AG10803 (cell line): ENCODE data around the gene TPM1.

Experiments used
- DNase-seq: peaks from one replicate; pipeline ENCODE4 v3.0.0; 2010; ENCODE audit warnings: low read depth
- H3K4me3 ChIP-seq: 2 replicates; pipeline ENCODE4 v1.5.1; 2011; ENCODE audit warnings: mild to moderate bottlenecking, low read length, control low read depth
- TF ChIP-seq, protein P1 (sequence below): conservative IDR thresholded peaks from 2 replicates; pipeline ENCODE4 v1.5.1; 2011; ENCODE audit warnings: mild to moderate bottlenecking, low read length, control low read depth, inconsistent platforms

Gene TPM1

DNA sequence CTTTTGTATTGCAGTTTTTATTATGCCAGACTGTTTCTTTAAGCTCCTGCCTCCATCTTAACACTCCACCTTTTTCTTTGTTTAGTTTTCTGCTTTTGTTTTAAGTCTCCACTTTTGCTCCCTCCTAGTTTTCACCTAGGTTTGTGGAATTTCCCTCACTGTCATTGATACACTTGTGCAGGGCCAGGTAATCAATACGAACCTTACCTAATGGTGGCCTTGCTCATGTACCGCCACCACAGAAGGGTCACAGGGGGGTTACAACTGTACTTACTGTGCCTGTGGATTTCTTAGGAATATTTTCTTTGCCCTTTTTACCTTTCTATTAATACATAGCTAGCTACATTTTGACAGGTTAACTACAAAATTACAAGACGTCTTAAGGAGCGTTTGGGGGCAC, 43.4 kb upstream of the TPM1 start:
- TF ChIP-seq, protein P1, sequence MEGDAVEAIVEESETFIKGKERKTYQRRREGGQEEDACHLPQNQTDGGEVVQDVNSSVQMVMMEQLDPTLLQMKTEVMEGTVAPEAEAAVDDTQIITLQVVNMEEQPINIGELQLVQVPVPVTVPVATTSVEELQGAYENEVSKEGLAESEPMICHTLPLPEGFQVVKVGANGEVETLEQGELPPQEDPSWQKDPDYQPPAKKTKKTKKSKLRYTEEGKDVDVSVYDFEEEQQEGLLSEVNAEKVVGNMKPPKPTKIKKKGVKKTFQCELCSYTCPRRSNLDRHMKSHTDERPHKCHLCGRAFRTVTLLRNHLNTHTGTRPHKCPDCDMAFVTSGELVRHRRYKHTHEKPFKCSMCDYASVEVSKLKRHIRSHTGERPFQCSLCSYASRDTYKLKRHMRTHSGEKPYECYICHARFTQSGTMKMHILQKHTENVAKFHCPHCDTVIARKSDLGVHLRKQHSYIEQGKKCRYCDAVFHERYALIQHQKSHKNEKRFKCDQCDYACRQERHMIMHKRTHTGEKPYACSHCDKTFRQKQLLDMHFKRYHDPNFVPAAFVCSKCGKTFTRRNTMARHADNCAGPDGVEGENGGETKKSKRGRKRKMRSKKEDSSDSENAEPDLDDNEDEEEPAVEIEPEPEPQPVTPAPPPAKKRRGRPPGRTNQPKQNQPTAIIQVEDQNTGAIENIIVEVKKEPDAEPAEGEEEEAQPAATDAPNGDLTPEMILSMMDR: no peak
- no peak for DNase-seq
- no peak overlapping the region for H3K4me3 ChIP-seq

DNA sequence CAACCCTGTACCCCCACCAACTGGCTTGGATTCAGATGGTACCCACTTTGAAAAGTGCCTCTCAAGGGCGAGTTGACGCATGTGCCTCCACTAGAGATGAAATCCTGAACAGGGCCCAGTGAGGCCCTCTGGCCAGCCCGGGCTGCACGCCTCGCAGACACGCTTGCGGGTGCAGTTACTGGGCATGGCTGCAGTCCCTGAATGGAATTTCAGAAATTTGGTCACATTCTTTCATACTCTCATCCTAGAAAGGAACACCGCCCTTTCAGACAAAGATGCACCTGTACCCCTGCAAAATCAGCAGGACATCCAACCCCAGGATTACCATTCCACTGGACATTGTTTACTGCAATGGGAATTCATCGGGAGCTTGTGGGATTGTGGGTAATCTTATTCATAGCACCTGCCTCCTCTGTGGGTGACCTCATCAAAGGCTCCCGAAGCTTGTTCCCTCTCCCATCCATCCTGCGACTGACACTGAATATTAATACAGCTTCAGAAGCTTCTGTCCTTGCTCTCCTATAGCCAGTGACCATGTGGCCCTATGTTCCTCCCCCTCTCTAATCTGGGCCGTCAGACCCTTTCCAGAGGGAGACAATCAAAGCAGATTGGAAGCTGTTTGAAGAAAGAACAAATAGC, 42.5 kb upstream of the TPM1 start:
- TF ChIP-seq, protein P1: no peak
- no peak overlapping the region for H3K4me3 ChIP-seq
- DNase-seq: no peak

DNA sequence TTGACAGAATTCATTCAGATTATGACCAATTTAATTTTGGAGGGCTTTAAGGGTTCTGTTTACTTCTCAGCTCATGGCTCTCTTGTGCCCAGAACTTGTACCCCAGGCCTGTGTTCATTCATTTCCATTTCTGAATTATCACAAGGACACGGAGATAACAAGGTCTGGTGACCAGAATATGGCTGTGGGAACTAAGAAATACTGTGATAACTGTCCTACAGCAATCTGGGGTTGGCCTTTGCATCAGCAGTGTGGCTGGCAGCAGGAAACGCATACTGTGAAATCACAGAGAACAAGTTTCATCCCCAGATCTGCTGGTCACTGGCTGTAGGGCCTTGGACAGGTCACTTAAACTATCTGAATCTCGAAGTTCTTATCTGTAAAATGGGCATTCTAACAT, 41.8 kb upstream of the TPM1 start:
- H3K4me3 ChIP-seq: no peak overlapping the region
- DNase-seq: no peak
- TF ChIP-seq, protein P1: no peak

GRCh38 chr15:63004211-63004610, 38.3 kb upstream of the TPM1 start:
- DNase-seq: no peak
- no peak overlapping the region for H3K4me3 ChIP-seq
- TF ChIP-seq, protein P1: no peak; the same call in 1 of the 2 replicates

DNA sequence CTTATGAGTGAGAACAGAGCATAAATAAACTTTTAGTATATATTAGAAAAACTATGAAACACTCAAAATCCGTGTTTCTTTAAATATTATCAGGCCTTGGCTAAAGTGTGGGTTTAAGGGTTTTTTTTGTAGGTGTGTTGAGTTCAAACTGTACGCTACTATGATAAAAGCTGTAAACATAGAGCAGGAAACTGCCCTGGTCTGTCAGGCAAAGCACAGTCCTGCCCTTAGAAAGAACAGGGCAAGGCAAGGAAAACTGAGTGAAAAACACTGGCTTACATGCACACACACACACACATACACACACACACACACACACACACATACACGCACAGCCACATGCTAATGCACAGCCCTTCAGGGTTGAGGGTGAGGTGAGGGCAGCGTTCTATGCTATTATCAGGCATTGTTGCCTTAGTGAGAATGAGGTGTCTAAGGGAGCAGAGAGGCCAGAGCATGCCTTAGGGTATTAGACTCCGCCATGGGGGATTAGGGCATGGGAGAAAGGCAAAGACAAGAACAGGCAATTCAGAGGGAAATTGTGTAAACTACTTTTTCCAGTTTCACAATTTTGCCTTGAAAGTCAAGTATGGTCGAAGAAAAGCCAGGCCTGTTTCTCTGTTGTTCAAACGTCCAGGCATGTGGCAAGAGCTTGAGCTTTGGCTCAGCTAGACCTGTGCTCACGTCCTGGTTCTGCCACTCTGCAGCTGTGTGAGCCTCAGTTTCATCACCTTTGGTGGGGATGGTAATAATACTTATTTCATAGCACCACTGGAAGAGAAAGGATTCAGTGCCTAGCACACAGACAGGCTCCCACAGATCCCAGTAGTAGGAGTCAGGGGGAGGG, 36.3 kb upstream of the TPM1 start:
- TF ChIP-seq, protein P1: no peak
- no peak overlapping the region for H3K4me3 ChIP-seq
- no peak for DNase-seq

- TF ChIP-seq, protein P1: no peak
- no peak for DNase-seq
- no peak overlapping the region for H3K4me3 ChIP-seq
Measured at GRCh38 chr15:63008333-63009049, 34.1 kb upstream of the TPM1 start.
